GM13976 (cell line): ENCODE data around the gene RPL3.

ENCODE experiments used
- DNase-seq: peaks from one replicate; pipeline ENCODE4 v3.0.0; 2012; ENCODE audit warnings: low spot score
- in situ Hi-C: fragments of 300-500 bp; cut with MboI; formaldehyde crosslinking; loops from one replicate; pipeline ENCODE4 v1.12.0; 2022; ENCODE audit warnings: low sequenced_read_pairs, mixed read lengths, inconsistent platforms; ENCODE audit not compliant: unreplicated experiment
- TF ChIP-seq, protein P1 (sequence below): IDR thresholded peaks from 2 replicates; pipeline ENCODE4 v1.5.1; 2012; ENCODE audit warnings: borderline replicate concordance, mild to moderate bottlenecking; ENCODE audit not compliant: insufficient read depth; ENCODE audit errors: extremely low read depth, missing control alignments, control extremely low read depth

The RPL3 gene

DNA sequence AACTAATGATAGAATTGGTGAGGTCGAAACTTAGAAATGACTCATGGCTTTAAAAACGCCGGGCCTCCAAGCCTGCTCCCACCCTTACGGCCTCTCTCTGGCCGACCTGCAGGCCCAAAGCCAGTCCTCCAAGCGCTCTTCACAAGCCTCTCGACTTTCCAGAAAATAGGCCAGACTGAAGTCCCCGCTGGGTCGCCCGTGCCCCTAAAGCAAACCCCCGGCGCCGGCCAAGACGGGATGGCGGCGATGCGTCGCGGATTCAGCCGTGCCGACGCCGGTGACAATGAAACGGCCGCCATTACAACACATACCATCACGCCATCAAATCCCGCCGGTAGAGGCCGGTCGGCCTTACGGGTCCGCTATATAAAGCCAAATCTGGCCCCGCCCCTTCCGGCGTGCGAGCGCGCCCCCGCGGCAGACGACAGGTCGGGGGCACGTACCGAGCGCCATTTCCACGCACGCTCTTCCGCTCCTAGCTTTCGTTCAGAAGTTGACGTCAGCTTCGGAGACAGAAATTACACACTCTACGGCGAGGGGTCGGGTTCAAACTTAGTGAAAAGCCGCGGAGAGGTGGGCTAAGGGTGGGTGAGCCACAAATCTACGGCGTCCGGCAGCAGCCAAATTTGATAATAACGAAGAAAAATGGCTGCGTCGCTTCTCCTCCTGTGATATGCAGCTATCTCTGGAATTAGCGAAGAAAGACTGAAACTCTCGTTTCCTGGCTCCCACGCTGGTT, at the start of gene RPL3:
Gene RPL3, minus strand, starts transcription at position 340 of the 739 bp plus-strand sequence. Its CDS starts 26 bp downstream, at position 314.
- in situ Hi-C loops = loop anchor here (25.0 kb wide), 1 partner anchor 307 kb away; the partner anchor contains the start of genes APOBEC3C and APOBEC3D
- TF ChIP-seq, protein P1, sequence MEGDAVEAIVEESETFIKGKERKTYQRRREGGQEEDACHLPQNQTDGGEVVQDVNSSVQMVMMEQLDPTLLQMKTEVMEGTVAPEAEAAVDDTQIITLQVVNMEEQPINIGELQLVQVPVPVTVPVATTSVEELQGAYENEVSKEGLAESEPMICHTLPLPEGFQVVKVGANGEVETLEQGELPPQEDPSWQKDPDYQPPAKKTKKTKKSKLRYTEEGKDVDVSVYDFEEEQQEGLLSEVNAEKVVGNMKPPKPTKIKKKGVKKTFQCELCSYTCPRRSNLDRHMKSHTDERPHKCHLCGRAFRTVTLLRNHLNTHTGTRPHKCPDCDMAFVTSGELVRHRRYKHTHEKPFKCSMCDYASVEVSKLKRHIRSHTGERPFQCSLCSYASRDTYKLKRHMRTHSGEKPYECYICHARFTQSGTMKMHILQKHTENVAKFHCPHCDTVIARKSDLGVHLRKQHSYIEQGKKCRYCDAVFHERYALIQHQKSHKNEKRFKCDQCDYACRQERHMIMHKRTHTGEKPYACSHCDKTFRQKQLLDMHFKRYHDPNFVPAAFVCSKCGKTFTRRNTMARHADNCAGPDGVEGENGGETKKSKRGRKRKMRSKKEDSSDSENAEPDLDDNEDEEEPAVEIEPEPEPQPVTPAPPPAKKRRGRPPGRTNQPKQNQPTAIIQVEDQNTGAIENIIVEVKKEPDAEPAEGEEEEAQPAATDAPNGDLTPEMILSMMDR = no peak

DNA sequence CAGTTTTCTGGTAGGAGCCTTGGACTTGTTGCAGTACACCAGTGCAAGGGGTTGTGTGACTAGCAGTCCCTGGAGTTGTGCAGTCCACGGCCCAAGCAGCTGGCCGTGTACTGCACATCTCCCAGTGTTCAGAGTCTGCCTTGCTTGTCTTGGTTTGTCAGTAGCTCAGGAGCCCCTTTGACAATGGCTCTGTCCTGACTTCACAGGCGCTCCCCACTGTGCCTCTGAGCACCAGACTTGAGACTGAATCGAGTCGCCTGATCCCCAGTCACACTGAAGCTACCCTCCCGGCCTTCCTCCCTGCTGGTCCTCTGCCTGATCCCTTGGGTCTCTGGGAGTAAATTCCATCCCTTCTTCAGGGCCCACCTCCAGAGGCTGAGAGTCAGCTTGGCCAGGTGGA, 49.8 kb upstream of the RPL3 start:
- TF ChIP-seq, protein P1 = no peak
- no peak for DNase-seq

More for the DNA sequence above, at the start of gene RPL3:
- peak; percentile 98 for DNase-seq

DNA sequence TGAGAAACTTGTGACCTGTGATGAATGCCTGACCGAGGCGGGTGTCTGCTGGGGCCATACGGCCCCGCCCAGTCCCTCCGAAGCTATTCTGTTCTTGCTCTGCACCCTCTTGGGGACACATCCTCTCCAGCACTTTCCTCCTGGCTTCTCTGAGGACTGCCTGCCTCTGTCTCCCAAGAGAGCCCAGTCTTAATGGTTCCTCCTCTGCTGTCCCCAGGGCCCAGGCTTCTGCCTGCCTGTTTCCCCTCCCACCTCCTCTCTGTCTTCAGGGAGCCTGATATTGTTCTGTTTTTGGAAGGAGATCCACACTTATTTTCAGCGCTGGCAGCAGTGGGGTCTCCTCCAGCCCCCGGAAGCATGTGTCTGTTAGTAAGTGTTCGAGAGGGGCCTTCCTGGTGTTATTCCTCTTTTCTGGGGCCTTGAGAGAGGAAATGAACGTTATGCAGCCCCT, 49.1 kb upstream of the RPL3 start:
- TF ChIP-seq, protein P1 = no peak
- no peak for DNase-seq
- in situ Hi-C loops = no loop called here

More for the DNA sequence above, 49.8 kb upstream of the RPL3 start:
- in situ Hi-C loops = no loop called here

DNA sequence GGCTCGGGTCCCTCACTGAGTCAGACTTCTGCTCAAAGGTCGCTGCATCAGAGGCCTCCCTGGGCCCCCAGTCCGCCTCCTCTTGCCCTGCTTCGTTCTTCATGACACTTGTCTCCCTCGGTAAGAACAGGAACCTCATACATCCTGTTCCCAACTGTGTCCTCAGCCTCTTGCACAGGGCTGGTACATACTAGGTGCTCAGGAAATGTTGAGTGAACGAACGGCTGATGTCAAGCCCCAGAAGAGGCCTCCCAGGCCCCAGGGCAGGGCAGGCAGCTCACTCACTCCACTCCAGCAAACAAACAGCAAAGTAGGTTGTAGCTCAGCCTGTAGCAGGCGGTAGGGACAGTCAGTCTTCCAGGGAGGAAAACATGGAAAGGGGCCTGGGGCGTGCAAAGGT, 47.6 kb upstream of the RPL3 start:
- in situ Hi-C loops = no loop called here
- TF ChIP-seq, protein P1 = no peak
- no peak for DNase-seq

DNA sequence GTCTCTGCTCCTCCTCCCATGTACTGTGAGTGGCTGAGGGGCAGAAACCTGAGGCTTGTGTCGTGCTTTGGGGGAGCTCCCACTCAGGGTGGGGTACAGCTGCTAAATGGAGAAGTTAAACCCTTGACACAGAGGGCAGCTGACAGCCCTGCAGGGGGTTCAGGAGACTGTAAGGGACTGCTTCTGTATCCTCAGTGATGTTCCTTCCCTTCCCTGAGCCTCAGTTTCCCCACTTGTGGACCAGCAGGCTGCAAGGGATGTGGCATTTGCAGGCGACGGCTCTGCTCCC, 46.0 kb upstream of the RPL3 start:
- TF ChIP-seq, protein P1 = no peak
- DNase-seq = no peak
- in situ Hi-C loops = no loop called here

DNA sequence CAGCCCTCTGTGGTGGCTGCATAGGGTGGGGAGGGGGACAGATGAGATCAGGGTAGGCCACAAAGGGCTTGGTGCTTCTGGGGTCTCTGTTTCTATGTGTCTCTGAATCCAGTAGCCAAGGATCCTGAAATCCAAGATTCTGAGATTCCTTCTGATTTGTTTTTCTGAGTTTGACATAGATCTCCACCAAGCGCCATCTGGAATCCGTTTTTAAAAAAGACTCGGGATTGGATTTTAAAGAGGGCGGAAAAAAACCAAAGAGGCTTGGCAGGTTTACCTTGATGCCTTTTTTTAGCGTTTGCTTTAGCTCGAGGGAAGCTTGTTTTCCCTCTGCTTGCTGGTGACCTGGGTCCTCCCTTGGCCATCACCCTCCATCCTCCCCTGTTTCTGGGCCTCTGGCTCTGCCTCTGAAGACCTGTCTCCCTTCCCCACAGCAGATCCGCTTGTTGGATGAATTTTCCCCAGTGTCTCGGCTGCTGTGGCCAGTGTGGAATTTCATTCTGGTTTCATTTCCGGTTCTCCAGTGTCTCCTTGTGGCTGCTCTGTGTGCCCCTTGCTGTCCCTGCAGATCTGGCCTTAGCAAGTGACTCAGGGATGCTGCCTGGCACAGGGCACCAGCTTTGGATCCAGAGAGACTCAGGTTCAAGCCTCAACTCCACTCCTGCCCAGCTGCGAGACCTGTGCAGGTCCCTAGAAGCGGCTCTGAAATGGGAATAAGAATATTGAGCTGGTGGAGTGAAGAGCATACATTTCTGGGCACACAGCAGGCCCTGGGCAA, 45.5 kb upstream of the RPL3 start:
- DNase-seq = no peak
- TF ChIP-seq, protein P1 = no peak
- in situ Hi-C loops = no loop called here
